Effector memory CD4-positive, alpha-beta T cell (primary cell): Measurements from ENCODE around the gene DLK1.

Experiments used
- DNase-seq, 3 donors: peaks; one replicate each; pipeline ENCODE4 v3.0.0-alpha.2; 2020
- H3K27ac ChIP-seq: 2 replicates; pipeline ENCODE4 v1.7.0; 2013; ENCODE audit warnings: mild to moderate bottlenecking, low read length, moderate library complexity; ENCODE audit not compliant: insufficient read depth, poor library complexity, severe bottlenecking
- H3K27me3 ChIP-seq: replicated peaks from 2 replicates; pipeline ENCODE4 v1.7.0; 2013; ENCODE audit warnings: mild to moderate bottlenecking, low read length; ENCODE audit not compliant: insufficient read depth, control insufficient read depth, poor library complexity, severe bottlenecking
- H3K36me3 ChIP-seq: 2 replicates; pipeline ENCODE4 v1.7.0; 2013; ENCODE audit warnings: mild to moderate bottlenecking, low read length, moderate library complexity; ENCODE audit not compliant: control insufficient read depth, insufficient read depth
- H3K4me1 ChIP-seq: 2 replicates; pipeline ENCODE4 v1.7.0; 2013; ENCODE audit warnings: low read length, mild to moderate bottlenecking; ENCODE audit not compliant: control insufficient read depth, insufficient read depth, poor library complexity, severe bottlenecking
- H3K4me3 ChIP-seq: 2 replicates; pipeline ENCODE4 v1.7.0; 2013; ENCODE audit warnings: low read length, low read depth, mild to moderate bottlenecking; ENCODE audit not compliant: insufficient read depth, poor library complexity, severe bottlenecking
- H3K9me3 ChIP-seq: 2 replicates; pipeline ENCODE4 v1.7.0; 2013; ENCODE audit warnings: mild to moderate bottlenecking, low read length, moderate library complexity; ENCODE audit not compliant: control insufficient read depth

DLK1 gene

GRCh38 chr14:100767003-100767787 is 40.5 kb downstream of the DLK1 start:
- Histone ChIP-seq H3K27ac (no peak overlapping the region), H3K4me3 (no peak overlapping the region), H3K4me1 (no peaks in the 10 kb centered on the region), H3K27me3 (no peaks in the 10 kb centered on the region), H3K9me3 (no peaks in the 10 kb centered on the region), H3K36me3 (no peaks in the 10 kb centered on the region)
- no peak for DNase-seq

GRCh38 chr14:100767788-100768536 is 41.3 kb downstream of the DLK1 start:
- Histone ChIP-seq H3K9me3 (no peaks in the 10 kb centered on the region), H3K4me1 (no peaks in the 10 kb centered on the region), H3K27ac (no peak overlapping the region), H3K36me3 (no peaks in the 10 kb centered on the region), H3K4me3 (no peak overlapping the region), H3K27me3 (no peaks in the 10 kb centered on the region)
- no peak for DNase-seq

DNA sequence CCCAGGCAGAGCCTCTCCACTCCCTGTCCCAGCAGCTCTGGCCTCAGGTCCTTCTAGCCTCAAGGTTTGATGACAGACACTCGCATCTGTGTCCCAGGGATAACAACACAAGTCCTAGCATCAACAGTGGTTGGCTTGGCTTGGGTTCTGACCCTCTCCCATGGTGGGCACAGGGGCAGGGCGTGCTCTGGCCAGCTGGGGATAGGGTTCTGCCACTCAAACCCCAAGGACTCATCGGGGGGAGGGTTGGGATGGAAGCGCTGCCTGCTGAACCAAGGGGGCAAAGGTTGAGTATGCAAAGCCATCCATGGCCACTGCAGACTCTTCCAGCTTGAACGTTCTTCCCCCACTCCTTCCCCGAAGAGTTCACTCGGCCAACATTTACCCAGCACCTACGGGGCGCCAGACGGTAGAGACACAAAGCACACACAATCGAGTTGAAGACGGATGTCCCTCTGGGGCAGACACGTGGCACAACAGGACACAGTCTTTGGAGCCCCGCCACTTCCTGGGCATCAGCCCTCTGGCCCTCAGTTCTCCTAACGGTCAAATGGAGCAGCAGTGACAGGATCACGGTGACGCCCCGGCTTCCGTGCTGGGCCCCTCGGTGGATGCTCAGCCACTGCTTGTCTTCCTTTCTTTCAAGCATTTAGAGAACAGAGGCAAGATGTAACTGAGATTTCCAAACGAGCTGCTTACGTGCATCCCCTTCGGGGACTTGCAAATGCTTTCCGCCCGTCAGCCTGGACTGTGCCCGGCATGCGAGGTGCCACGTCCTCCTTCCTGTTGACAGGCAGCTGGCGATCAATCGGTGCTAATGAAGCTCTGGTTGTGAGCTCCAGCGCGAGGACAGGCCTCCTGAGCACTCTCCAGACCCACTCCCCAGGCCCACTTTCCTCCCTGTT is 42.6 kb downstream of the DLK1 start:
- Histone ChIP-seq H3K36me3 (no peaks in the 10 kb centered on the region), H3K4me1 (no peaks in the 10 kb centered on the region), H3K27ac (no peak overlapping the region), H3K27me3 (no peaks in the 10 kb centered on the region), H3K4me3 (no peak overlapping the region), H3K9me3 (no peaks in the 10 kb centered on the region)
- DNase-seq: no peak

- DNase-seq: no peak
- no peak overlapping the region for H3K27ac ChIP-seq
- H3K4me1 ChIP-seq: no peaks in the 10 kb centered on the region
- no peaks in the 10 kb centered on the region for H3K36me3 ChIP-seq
- H3K4me3 ChIP-seq: no peak overlapping the region
- no peaks in the 10 kb centered on the region for H3K9me3 ChIP-seq
- no peaks in the 10 kb centered on the region for H3K27me3 ChIP-seq
These were observed 43.4 kb downstream of the DLK1 start for GRCh38 chr14:100770046-100770445.

DNA sequence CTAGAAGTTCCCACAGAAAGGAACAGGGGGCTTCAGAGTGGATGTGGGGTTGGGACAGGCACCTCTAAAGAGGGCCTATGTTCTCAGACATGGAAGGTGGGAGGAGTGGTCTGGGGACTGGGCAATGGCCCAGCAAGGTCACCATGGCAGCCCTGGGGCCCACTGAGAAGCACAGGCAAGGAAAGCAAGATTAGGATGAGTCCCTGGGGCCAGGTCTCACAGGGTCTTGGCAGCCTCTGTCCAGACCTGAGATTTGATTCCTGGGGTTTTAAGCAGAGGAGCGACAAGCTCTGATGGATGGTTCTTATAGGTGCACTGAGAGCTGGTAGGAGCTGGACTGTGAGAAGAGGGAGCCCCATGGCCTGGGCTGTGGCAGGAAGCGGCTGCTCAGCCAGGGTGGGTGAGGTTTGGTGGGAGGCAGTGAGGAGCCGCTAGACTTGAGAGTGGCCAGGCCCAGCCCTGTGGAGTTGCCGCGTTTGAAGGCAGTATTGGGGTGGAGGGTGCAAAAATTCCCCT is 44.0 kb downstream of the DLK1 start:
- H3K27ac ChIP-seq: no peak overlapping the region
- H3K27me3 ChIP-seq: no peaks in the 10 kb centered on the region
- no peaks in the 10 kb centered on the region for H3K36me3 ChIP-seq
- H3K4me3 ChIP-seq: no peak overlapping the region
- no peak for DNase-seq
- no peaks in the 10 kb centered on the region for H3K4me1 ChIP-seq
- H3K9me3 ChIP-seq: no peaks in the 10 kb centered on the region

- H3K9me3 ChIP-seq: no peaks in the 10 kb centered on the region
- H3K27ac ChIP-seq: no peak overlapping the region
- H3K4me1 ChIP-seq: no peaks in the 10 kb centered on the region
- H3K36me3 ChIP-seq: no peaks in the 10 kb centered on the region
- no peak overlapping the region for H3K4me3 ChIP-seq
- no peak for DNase-seq
- H3K27me3 ChIP-seq: no peaks in the 10 kb centered on the region
These were observed 44.6 kb downstream of the DLK1 start for GRCh38 chr14:100771121-100771800.

DNA sequence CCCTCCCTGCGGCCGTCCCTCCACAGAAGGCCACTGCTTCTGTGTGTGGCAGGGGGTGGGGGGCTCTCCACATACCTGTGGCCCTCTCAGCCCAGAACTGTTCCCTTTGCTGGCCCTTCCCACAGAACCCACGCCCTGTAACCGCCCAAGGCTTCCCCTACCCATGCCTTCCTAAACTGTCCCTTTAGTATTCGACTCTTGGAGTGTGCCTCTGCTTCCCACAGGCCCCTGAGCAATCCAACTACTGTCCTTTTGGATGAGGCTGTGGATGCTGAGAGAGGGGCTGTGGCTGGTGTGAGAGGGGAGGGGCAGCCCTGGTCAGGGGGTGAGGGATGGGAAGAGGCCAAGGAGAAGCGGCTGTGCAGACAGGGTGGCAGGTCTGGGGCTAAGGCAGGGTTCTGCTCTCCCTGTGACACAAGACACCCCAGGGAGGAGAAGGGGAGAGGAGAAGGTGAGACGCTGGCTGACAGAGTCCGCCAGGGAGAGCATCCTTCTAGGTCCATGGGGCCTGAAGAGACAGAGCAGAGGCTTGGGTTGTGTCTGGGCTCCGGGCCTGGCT is 46.0 kb downstream of the DLK1 start:
- no peaks in the 10 kb centered on the region for H3K36me3 ChIP-seq
- H3K4me1 ChIP-seq: no peaks in the 10 kb centered on the region
- no peak overlapping the region for H3K27ac ChIP-seq
- DNase-seq: no peak
- H3K27me3 ChIP-seq: no peaks in the 10 kb centered on the region
- H3K4me3 ChIP-seq: no peak overlapping the region
- H3K9me3 ChIP-seq: no peaks in the 10 kb centered on the region

GRCh38 chr14:100773331-100774163 is 46.9 kb downstream of the DLK1 start:
- H3K27me3 ChIP-seq: no peaks in the 10 kb centered on the region
- no peak for DNase-seq

More at GRCh38 chr14:100773331-100774163, 46.9 kb downstream of the DLK1 start:
- Histone ChIP-seq H3K27ac (no peak overlapping the region), H3K4me3 (no peak overlapping the region), H3K9me3 (no peaks in the 10 kb centered on the region), H3K4me1 (no peaks in the 10 kb centered on the region), H3K36me3 (no peaks in the 10 kb centered on the region)
